KOPT-K1 (cell line): Measurements from ENCODE around the gene SLC23A1.
A peak's percentile ranks its signal among the peaks of the same experiment; 100 is the strongest.

Source experiments
- H3K27ac ChIP-seq: fragments of 200-600 bp; sonication (generic); 2 replicates; pipeline ENCODE4 v1.5.1; 2016; ENCODE audit warnings: antibody characterized with exemption, mild to moderate bottlenecking, low read depth, low read length; ENCODE audit not compliant: poor library complexity, severe bottlenecking
- H3K36me3 ChIP-seq: fragments of 200-600 bp; sonication (generic); 2 replicates; pipeline ENCODE4 v1.5.1; 2017; ENCODE audit warnings: antibody characterized with exemption, mild to moderate bottlenecking, low read length, moderate library complexity; ENCODE audit not compliant: insufficient read depth
- H3K9me3 ChIP-seq: fragments of 200-600 bp; sonication (generic); 2 replicates; pipeline ENCODE4 v1.5.1; 2017; ENCODE audit warnings: antibody characterized with exemption, low read length, mild to moderate bottlenecking; ENCODE audit not compliant: insufficient read depth, poor library complexity, severe bottlenecking

Gene SLC23A1

DNA sequence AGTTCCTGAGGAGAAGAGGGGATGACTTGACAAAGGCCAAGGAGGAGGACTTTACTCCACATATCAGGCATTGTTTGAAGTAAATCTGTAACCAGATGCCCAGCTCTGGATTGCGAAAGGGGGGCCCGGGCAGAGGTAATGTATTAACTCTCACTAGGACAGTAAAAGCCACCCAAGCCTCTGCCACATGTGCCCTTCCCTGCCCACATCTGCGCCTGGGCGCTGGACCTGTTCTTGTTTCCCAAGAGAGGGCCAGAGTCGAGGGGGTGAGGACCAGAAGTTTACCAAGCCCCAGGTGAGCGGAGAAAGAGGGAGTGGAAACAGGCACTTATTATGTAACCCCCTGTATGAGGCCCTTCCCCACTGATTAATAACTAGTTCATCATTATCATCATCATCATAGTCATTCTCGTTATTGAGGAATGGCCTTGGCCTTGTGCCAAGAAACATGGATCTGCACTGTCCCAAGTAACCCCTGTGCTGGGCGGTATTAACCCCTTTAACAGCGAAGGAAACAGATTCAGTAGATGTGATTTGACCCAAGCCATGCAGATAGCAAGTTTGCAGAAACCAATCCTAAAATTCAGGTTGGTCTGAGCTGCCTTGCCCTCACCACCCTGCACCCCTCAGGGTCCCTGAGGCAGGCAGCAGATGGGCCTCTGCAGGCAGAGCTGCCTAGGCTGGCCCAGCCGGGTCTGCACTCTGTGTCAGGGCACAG lies at the start of gene SLC23A1:
TSS of gene SLC23A1 (minus strand) at position 23 of the 718 bp plus-strand sequence. CDS start 44 bp downstream, outside the sequence.
- no peaks in the 10 kb centered on the region for H3K9me3 ChIP-seq
- peaks cover 26% of the 10 kb centered on the region for H3K36me3 ChIP-seq
- H3K27ac ChIP-seq: peak within 1 kb of the TSS; percentile 100

- Histone ChIP-seq H3K36me3 (0 out of 2 replicates have a peak, but pooled peaks cover 4% of the 10 kb centered on the region), H3K27ac (no peak overlapping the region), H3K9me3 (no peaks in the 10 kb centered on the region)
Measured at GRCh38 chr5:139431706-139432105, 48.6 kb upstream of the SLC23A1 start.

DNA sequence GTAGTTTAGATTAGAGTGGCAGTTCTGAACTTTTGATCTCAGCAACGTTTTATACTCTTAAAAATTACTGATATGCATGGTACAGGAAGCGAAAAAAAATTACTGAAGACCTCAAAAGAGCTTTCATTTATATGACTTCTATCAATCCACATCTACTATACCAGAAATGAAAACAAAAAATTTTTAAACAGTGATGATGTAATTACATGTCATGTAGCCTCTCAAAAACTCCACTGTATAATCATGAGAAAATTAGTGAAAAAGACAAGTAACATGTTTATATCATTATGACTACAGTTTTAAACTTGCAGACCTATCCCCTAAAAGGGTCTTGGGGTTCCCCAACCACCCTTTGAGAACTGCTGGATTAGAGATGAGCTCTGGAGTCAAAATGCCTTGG lies 46.9 kb upstream of the SLC23A1 start:
- H3K36me3 ChIP-seq: peaks cover 4% of the 10 kb centered on the region; the same call in 1 of the 2 replicates
- H3K27ac ChIP-seq: no peak overlapping the region
- no peaks in the 10 kb centered on the region for H3K9me3 ChIP-seq

DNA sequence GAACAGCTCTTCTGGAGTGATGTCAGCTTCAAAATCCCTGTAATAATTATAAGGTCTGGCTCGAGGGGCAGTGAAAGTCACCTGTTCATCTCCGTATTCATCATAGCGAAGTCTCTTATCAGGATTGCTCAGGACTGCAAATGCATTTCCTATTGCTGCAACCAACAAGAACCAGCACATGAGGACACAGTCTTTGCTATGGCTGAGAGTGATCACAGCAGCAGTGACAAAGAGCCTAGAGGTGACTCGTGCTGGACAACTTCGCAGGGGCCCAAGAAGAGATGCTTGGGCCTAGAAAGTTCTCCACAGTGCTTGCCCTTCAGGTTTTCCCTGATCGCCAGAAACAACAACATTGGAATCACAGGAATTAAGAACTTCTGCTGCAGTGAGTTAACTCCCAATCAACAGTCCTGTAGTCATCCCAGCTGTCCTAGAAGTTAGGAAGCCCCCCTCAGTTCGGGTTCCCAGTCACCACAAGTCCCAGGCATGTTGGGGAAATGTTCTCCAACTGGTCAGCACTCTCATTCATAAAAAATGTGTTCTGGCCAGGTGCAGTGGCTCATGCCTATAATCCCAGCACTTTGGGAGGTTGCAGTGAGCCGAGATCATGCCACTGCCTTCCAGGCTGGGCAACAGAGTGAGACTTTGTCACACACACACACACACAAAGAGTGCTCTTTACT lies 43.2 kb upstream of the SLC23A1 start:
- Histone ChIP-seq H3K9me3 (no peaks in the 10 kb centered on the region), H3K27ac (no peak overlapping the region), H3K36me3 (peaks cover 15% of the 10 kb centered on the region; the same call in 1 of the 2 replicates)

DNA sequence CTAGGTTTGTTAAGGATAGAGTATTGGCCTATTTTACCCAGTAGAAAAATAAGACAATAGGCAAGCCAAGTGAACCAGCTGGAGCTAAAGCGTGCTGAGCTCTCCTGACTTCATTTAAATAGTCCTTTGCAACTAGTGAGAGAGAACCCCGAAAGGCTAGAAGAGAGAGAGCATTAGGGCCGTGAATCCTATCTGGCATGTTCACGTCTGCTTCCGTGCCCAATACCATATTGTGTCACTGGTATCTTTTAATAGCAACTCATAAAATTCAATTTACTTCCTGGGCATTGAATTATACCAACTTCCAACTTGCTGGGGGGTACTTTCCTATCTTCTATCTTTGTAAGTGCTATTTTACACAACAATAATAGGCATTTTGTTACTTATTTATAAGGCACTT lies 42.4 kb upstream of the SLC23A1 start:
- Histone ChIP-seq H3K36me3 (peaks cover 15% of the 10 kb centered on the region; the same call in 1 of the 2 replicates), H3K27ac (no peak overlapping the region), H3K9me3 (no peaks in the 10 kb centered on the region)

- no peak overlapping the region for H3K27ac ChIP-seq
Measured at GRCh38 chr5:139422307-139422893, 39.3 kb upstream of the SLC23A1 start.

GRCh38 chr5:139419226-139420192 lies 36.4 kb upstream of the SLC23A1 start:
- Histone ChIP-seq H3K27ac (no peak overlapping the region), H3K36me3 (peaks cover 16% of the 10 kb centered on the region; the same call in 1 of the 2 replicates)

More at GRCh38 chr5:139422307-139422893, 39.3 kb upstream of the SLC23A1 start:
- Histone ChIP-seq H3K9me3 (no peaks in the 10 kb centered on the region), H3K36me3 (peaks cover 20% of the 10 kb centered on the region; the same call in 1 of the 2 replicates)

DNA sequence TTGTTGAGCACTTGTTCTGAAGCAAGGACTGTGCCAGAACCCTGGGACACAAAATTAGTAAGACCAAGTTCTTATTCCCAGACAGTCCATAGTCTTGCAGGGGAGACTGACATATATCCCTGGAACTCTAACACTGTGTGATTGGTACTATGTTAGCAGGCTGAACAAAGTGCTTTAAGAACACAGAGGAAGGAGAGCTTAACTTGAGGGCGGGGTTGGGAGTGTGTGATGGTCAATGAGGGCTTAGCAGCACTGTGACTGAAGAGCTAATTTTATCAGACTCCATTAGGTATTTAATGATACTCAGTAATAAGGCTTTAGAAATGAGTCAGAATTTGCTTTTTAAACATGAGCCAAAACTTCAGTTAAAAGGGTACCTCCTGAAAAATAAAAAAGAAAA lies 35.7 kb upstream of the SLC23A1 start:
- no peak overlapping the region for H3K27ac ChIP-seq
- peaks cover 11% of the 10 kb centered on the region; the same call in 1 of the 2 replicates for H3K36me3 ChIP-seq
- H3K9me3 ChIP-seq: no peaks in the 10 kb centered on the region

More at GRCh38 chr5:139419226-139420192, 36.4 kb upstream of the SLC23A1 start:
- H3K9me3 ChIP-seq: no peaks in the 10 kb centered on the region

- Histone ChIP-seq H3K9me3 (no peaks in the 10 kb centered on the region), H3K27ac (no peak overlapping the region), H3K36me3 (peaks cover 9% of the 10 kb centered on the region; the same call in 1 of the 2 replicates)
Measured at GRCh38 chr5:139417214-139417613, 34.1 kb upstream of the SLC23A1 start.

DNA sequence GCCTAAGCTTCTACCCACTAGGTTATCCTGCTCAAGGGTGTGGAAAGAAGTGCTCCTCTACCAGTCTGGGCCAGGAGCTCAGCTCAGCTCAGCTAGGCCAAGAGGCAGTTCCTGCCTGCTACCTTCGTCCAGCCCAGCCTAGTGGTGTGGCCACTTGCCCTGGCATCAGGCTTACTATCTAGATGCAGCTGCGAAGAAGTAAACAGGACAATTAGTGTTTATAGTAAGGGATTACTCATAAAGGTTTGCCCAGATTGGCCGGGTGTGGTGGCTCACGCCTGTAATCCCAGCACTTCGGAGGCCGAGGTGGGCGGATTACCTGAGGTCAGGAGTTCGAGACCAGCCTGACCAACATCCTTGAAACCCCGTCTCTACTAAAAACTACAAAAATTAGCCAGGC lies 33.6 kb upstream of the SLC23A1 start:
- Histone ChIP-seq H3K9me3 (no peaks in the 10 kb centered on the region), H3K36me3 (peaks cover 9% of the 10 kb centered on the region; the same call in 1 of the 2 replicates), H3K27ac (peak overlapping the region; percentile 3)

DNA sequence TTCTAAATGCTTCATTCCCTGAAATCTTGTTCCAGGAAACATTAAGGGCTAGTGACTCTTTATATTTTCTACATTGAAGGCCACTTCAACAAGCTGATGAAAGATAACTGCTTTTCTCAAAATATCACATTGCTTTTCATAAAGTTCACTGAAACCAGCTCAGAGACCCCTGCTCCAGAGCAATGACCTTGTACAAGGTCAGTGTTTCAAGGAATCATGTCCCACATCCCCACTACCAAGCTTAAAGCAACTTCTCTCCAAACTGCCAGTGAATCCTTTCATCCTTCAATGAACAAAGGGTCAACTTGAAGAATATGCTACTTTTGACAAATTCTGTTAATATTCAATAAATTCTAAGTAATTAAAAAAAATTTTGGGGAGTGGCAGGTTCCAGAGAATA lies 32.8 kb upstream of the SLC23A1 start:
- H3K36me3 ChIP-seq: peaks cover 9% of the 10 kb centered on the region; the same call in 1 of the 2 replicates

DNA sequence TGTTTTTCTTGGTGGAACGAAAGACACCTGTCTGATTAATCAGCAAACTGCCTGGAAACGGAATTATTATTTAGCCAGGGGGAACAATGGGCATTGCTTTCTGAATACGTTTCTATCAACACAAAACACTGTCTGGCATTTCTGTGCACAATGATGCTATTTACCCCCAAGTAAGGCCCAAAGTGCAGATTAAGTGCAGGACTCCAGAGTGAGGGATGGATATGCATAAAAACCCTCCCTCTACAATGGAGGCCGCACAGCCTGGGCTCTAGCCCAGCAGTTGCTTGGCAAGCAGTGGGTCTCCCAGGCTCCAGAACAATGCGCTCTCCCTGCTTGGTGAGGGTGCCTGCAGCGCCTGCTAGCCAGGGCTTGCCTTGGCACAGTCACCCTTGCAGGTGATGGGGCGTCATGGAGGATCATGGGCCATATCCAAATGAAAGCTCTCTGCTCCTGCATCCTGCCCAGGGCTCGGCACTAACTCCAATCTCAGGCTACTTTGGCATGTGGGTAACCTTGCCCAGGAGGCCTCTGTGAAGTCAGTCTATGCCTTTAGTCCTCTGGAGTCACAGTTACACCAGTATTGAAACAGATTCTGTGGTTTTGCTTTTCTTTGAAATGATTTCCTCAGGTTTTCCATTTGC lies 32.2 kb upstream of the SLC23A1 start:
- peak overlapping the region; percentile 35 for H3K27ac ChIP-seq
- H3K36me3 ChIP-seq: peaks cover 9% of the 10 kb centered on the region; the same call in 1 of the 2 replicates
- no peaks in the 10 kb centered on the region for H3K9me3 ChIP-seq

More for the DNA sequence above, 32.8 kb upstream of the SLC23A1 start:
- Histone ChIP-seq H3K9me3 (no peaks in the 10 kb centered on the region), H3K27ac (peak overlapping the region; percentile 35)

GRCh38 chr5:139414581-139415130 lies 31.6 kb upstream of the SLC23A1 start:
- H3K9me3 ChIP-seq: no peaks in the 10 kb centered on the region
- peak overlapping the region; percentile 35 for H3K27ac ChIP-seq
- peaks cover 6% of the 10 kb centered on the region; the same call in 1 of the 2 replicates for H3K36me3 ChIP-seq
